Activated CD4-positive, alpha-beta T cell treated with anti-CD3 and anti-CD28 coated beads, Interleukin-2, amount 10 ng/mL, durations not matched to agents 7 days and 5 days (primary cell): ENCODE data around the gene TMEM18. TPM values are rescaled to one million over a fixed set of nuclear protein-coding genes. Genes with fewer than 3 reads are reported as not detected.

Experiments used
- CTCF ChIA-PET: fragments of 350-600 bp; sonication (Branson Sonifier 250); formaldehyde crosslinking; loops from one replicate; lab custom pipeline; 2021; ENCODE audit warnings: antibody characterized with exemption; lab: Charles Lee
- POLR2A ChIA-PET: fragments of 350-600 bp; sonication (Branson Sonifier 250); formaldehyde crosslinking; loops from one replicate; lab custom pipeline; 2021; ENCODE audit warnings: antibody characterized with exemption; lab: Charles Lee
- DNase-seq: peaks from one replicate; pipeline ENCODE4 v3.0.0-alpha.2; 2020
- H3K27ac Mint-ChIP-seq: one replicate; pipeline ENCODE4 v1.8.0; 2021; ENCODE audit warnings: mild to moderate bottlenecking, moderate library complexity, mixed read lengths
- H3K27me3 Mint-ChIP-seq: one replicate; pipeline ENCODE4 v1.8.0; 2021; ENCODE audit warnings: mixed read lengths
- H3K36me3 Mint-ChIP-seq: one replicate; pipeline ENCODE4 v1.8.0; 2021; ENCODE audit warnings: low read depth, mixed read lengths
- H3K4me1 Mint-ChIP-seq: one replicate; pipeline ENCODE4 v1.8.0; 2021; ENCODE audit warnings: mixed read lengths
- H3K4me3 Mint-ChIP-seq: one replicate; pipeline ENCODE4 v1.8.0; 2021; ENCODE audit warnings: mild to moderate bottlenecking, moderate library complexity, mixed read lengths
- H3K9me3 Mint-ChIP-seq: one replicate; pipeline ENCODE4 v1.8.0; 2021; ENCODE audit warnings: mixed read lengths
- total RNA-seq, 2 experiments: library from RNA; stranded (reverse); gene quantifications; one replicate each; pipeline ENCODE4 v1.2.3, GENCODE V29; 2021

Gene TMEM18
- total RNA-seq, 2 experiments from 2014 or later, result 30.3 to 31.7 TPM

- no peaks in the 10 kb centered on the region for H3K9me3 Mint-ChIP-seq
- H3K4me3 Mint-ChIP-seq, result peak overlapping the region; percentile 83
- no peaks in the 10 kb centered on the region for H3K27me3 Mint-ChIP-seq
- DNase-seq, result peak; percentile 41
- peaks cover 43% of the 10 kb centered on the region for H3K4me1 Mint-ChIP-seq
- H3K27ac Mint-ChIP-seq, result peak overlapping the region; percentile 90
- peaks cover 24% of the 10 kb centered on the region for H3K36me3 Mint-ChIP-seq
- ChIA-PET POLR2A (no interaction called here), CTCF (interaction anchor here (3.1 kb wide), 1 partner anchor 9 kb away, joined by 8 read pairs; no protein-coding TSS in a partner anchor)
These were observed 1.1 kb downstream of the TMEM18 start for GRCh38 chr2:675982-676646.

GRCh38 chr2:675460-675859 is 1.7 kb downstream of the TMEM18 start:
- Mint-ChIP-seq H3K4me3 (peak overlapping the region; percentile 83), H3K27me3 (no peaks in the 10 kb centered on the region), H3K9me3 (no peaks in the 10 kb centered on the region), H3K4me1 (peaks cover 43% of the 10 kb centered on the region), H3K36me3 (peaks cover 29% of the 10 kb centered on the region), H3K27ac (peak overlapping the region; percentile 36)
- POLR2A ChIA-PET, result no interaction called here
- CTCF ChIA-PET, result no interaction called here
- DNase-seq, result no peak

GRCh38 chr2:675051-675450 is 2.2 kb downstream of the TMEM18 start:
- POLR2A ChIA-PET, result no interaction called here
- H3K4me1 Mint-ChIP-seq, result peaks cover 43% of the 10 kb centered on the region

GRCh38 chr2:674321-674985 is 2.8 kb downstream of the TMEM18 start:
- CTCF ChIA-PET, result no interaction called here
- H3K27me3 Mint-ChIP-seq, result no peaks in the 10 kb centered on the region
- peaks cover 38% of the 10 kb centered on the region for H3K36me3 Mint-ChIP-seq
- no peak for DNase-seq
- H3K27ac Mint-ChIP-seq, result peak overlapping the region; percentile 14
- POLR2A ChIA-PET, result no interaction called here
- no peak overlapping the region for H3K4me3 Mint-ChIP-seq
- no peaks in the 10 kb centered on the region for H3K9me3 Mint-ChIP-seq
- H3K4me1 Mint-ChIP-seq, result peaks cover 43% of the 10 kb centered on the region

More at GRCh38 chr2:675051-675450, 2.2 kb downstream of the TMEM18 start:
- peak overlapping the region; percentile 83 for H3K4me3 Mint-ChIP-seq
- no peaks in the 10 kb centered on the region for H3K27me3 Mint-ChIP-seq
- CTCF ChIA-PET, result no interaction called here
- H3K27ac Mint-ChIP-seq, result peak overlapping the region; percentile 14
- DNase-seq, result no peak
- H3K9me3 Mint-ChIP-seq, result no peaks in the 10 kb centered on the region
- peaks cover 32% of the 10 kb centered on the region for H3K36me3 Mint-ChIP-seq

GRCh38 chr2:673615-674320 is 3.4 kb downstream of the TMEM18 start:
- POLR2A ChIA-PET, result no interaction called here
- Mint-ChIP-seq H3K4me3 (no peak overlapping the region), H3K4me1 (peaks cover 39% of the 10 kb centered on the region), H3K36me3 (peaks cover 42% of the 10 kb centered on the region), H3K27me3 (no peaks in the 10 kb centered on the region), H3K27ac (no peak overlapping the region), H3K9me3 (no peaks in the 10 kb centered on the region)
- no peak for DNase-seq
- CTCF ChIA-PET, result no interaction called here

- no peaks in the 10 kb centered on the region for H3K27me3 Mint-ChIP-seq
- H3K4me3 Mint-ChIP-seq, result no peak overlapping the region
- CTCF ChIA-PET, result no interaction called here
- peaks cover 5% of the 10 kb centered on the region for H3K9me3 Mint-ChIP-seq
- peaks cover 38% of the 10 kb centered on the region for H3K4me1 Mint-ChIP-seq
- POLR2A ChIA-PET, result no interaction called here
- no peak for DNase-seq
- H3K36me3 Mint-ChIP-seq, result peaks cover 48% of the 10 kb centered on the region
- no peak overlapping the region for H3K27ac Mint-ChIP-seq
These were observed 4.2 kb downstream of the TMEM18 start for GRCh38 chr2:673016-673415.

- DNase-seq, result no peak
- Mint-ChIP-seq H3K4me3 (no peak overlapping the region), H3K27me3 (no peaks in the 10 kb centered on the region), H3K9me3 (peaks cover 9% of the 10 kb centered on the region), H3K27ac (no peak overlapping the region), H3K36me3 (peaks cover 53% of the 10 kb centered on the region), H3K4me1 (peaks cover 41% of the 10 kb centered on the region)
- CTCF ChIA-PET, result no interaction called here
- POLR2A ChIA-PET, result no interaction called here
These were observed 4.7 kb downstream of the TMEM18 start for GRCh38 chr2:672606-672905.

- Mint-ChIP-seq H3K4me1 (peaks cover 43% of the 10 kb centered on the region), H3K4me3 (no peak overlapping the region), H3K27ac (no peak overlapping the region), H3K9me3 (peaks cover 9% of the 10 kb centered on the region), H3K36me3 (peaks cover 54% of the 10 kb centered on the region), H3K27me3 (no peaks in the 10 kb centered on the region)
- ChIA-PET CTCF (no interaction called here), POLR2A (no interaction called here)
- DNase-seq, result no peak
These were observed 5.2 kb downstream of the TMEM18 start for GRCh38 chr2:671787-672605.

GRCh38 chr2:671072-671471 is 6.1 kb downstream of the TMEM18 start:
- POLR2A ChIA-PET, result no interaction called here
- Mint-ChIP-seq H3K4me3 (no peak overlapping the region), H3K27ac (no peak overlapping the region), H3K9me3 (peaks cover 12% of the 10 kb centered on the region), H3K4me1 (peaks cover 36% of the 10 kb centered on the region), H3K36me3 (peaks cover 56% of the 10 kb centered on the region), H3K27me3 (no peaks in the 10 kb centered on the region)
- CTCF ChIA-PET, result interaction anchor here (1.0 kb wide), 1 partner anchor 659 kb away, joined by 3 read pairs; no protein-coding TSS in a partner anchor
- no peak for DNase-seq

GRCh38 chr2:670637-671036 is 6.6 kb downstream of the TMEM18 start:
- Mint-ChIP-seq H3K27ac (no peak overlapping the region), H3K36me3 (peaks cover 60% of the 10 kb centered on the region), H3K9me3 (peaks cover 14% of the 10 kb centered on the region), H3K27me3 (no peaks in the 10 kb centered on the region), H3K4me3 (no peak overlapping the region), H3K4me1 (peaks cover 32% of the 10 kb centered on the region)
- DNase-seq, result no peak
- ChIA-PET CTCF (interaction anchor here (1.0 kb wide), 1 partner anchor 659 kb away, joined by 3 read pairs; no protein-coding TSS in a partner anchor), POLR2A (no interaction called here)

- CTCF ChIA-PET, result interaction anchor here (1.3 kb wide), 1 partner anchor 11 kb away, joined by 3 read pairs; no protein-coding TSS in a partner anchor
- H3K27ac Mint-ChIP-seq, result no peak overlapping the region
- no peak for DNase-seq
- POLR2A ChIA-PET, result no interaction called here
- H3K27me3 Mint-ChIP-seq, result no peaks in the 10 kb centered on the region
- no peak overlapping the region for H3K4me3 Mint-ChIP-seq
- peaks cover 29% of the 10 kb centered on the region for H3K4me1 Mint-ChIP-seq
- peaks cover 62% of the 10 kb centered on the region for H3K36me3 Mint-ChIP-seq
- H3K9me3 Mint-ChIP-seq, result peaks cover 23% of the 10 kb centered on the region
These were observed 7.9 kb downstream of the TMEM18 start for GRCh38 chr2:669323-669722.

- Mint-ChIP-seq H3K9me3 (peaks cover 23% of the 10 kb centered on the region), H3K4me3 (no peak overlapping the region), H3K27ac (no peak overlapping the region), H3K36me3 (peaks cover 66% of the 10 kb centered on the region), H3K4me1 (peaks cover 30% of the 10 kb centered on the region), H3K27me3 (no peaks in the 10 kb centered on the region)
- no peak for DNase-seq
- POLR2A ChIA-PET, result no interaction called here
- CTCF ChIA-PET, result interaction anchor here (1.3 to 1.4 kb wide), 2 partner anchors 10 to 73 kb away, joined by 3 to 7 read pairs; no protein-coding TSS in a partner anchor
These were observed 9.2 kb downstream of the TMEM18 start for GRCh38 chr2:668000-668398.
